Prostate gland (tissue), 2 donors: ENCODE measurements around the gene NECTIN1. TPM values are rescaled to one million over a fixed set of nuclear protein-coding genes. Genes with fewer than 3 reads are reported as not detected.

Source experiments
- DNase-seq: peaks from one replicate; pipeline ENCODE4 v3.0.0-alpha.2; 2019; ENCODE audit warnings: low spot score
- H3K27ac ChIP-seq, 2 donors: fragments of 200-600 bp; sonication (generic); 2 replicates each; pipeline ENCODE4 v1.5.1; 2017 to 2019
- H3K27me3 ChIP-seq: fragments of 200-600 bp; sonication (generic); replicated peaks from 2 replicates; pipeline ENCODE4 v1.5.1; 2019; ENCODE audit not compliant: insufficient read depth
- H3K36me3 ChIP-seq, 2 donors: fragments of 200-600 bp; sonication (generic); 1 replicate in 1 of 2; 2 replicates in 1 of 2; pipeline versions ENCODE4 v1.5.1 to v1.8.1; 2017 to 2019
- H3K4me1 ChIP-seq: fragments of 200-600 bp; sonication (generic); replicated peaks from 2 replicates; pipeline ENCODE4 v1.5.1; 2019
- H3K4me3 ChIP-seq, 2 donors: fragments of 200-600 bp; sonication (generic); 2 replicates each; pipeline ENCODE4 v1.5.1; 2017 to 2019
- H3K9me3 ChIP-seq: fragments of 200-600 bp; sonication (generic); 2 replicates; pipeline ENCODE4 v1.5.1; 2017
- CTCF ChIP-seq, 4 experiments: fragments of 200-600 bp in 2 of 4; fragments of 450-650 bp in 2 of 4; sonication (generic) in 2 of 4; IDR thresholded peaks; 1 replicate in 3 of 4; 2 replicates in 1 of 4; pipeline ENCODE4 v1.5.1; 2016 to 2019; ENCODE audit warnings: antibody characterized with exemption in 4 of 4, mild to moderate bottlenecking in 2 of 4, moderate library complexity in 2 of 4
- POLR2A ChIP-seq: fragments of 450-650 bp; IDR thresholded peaks from one replicate; pipeline ENCODE4 v1.6.1; 2016; ENCODE audit warnings: antibody characterized with exemption, mild to moderate bottlenecking
- POLR2AphosphoS5 ChIP-seq: sonication (generic); formaldehyde crosslinking; IDR thresholded peaks from one replicate; pipeline ENCODE4 v1.6.1; 2017; ENCODE audit warnings: antibody characterized with exemption
- WGBS: methylation state at CpG from one replicate; pipeline ENCODE4 v1.1.5; 2018; 5-methylcytosine and 5-hydroxymethylcytosine counted together
- intact Hi-C: fragments of 100-400 bp; cut with DNase I; formaldehyde crosslinking; loops from one replicate; pipeline ENCODE4 v1.14.2; 2022
- total RNA-seq, 2 donors: library from RNA; depleted of rRNA; stranded (reverse); fragments of >200 nt; gene quantifications; one replicate each; pipeline ENCODE4 v1.1.0, GENCODE V29; 2016

The NECTIN1 gene
- total RNA-seq, 2 donors from 2014 or later, result 18.7 to 28.2 TPM

- TF ChIP-seq POLR2A (no peak), POLR2AphosphoS5 (no peak), CTCF (IDR thresholded peaks at IDR 0.05) (no peak)
- Histone ChIP-seq H3K9me3 (no peaks in the 10 kb centered on the region), H3K36me3 (no peaks in the 10 kb centered on the region), H3K27me3 (no peaks in the 10 kb centered on the region), H3K4me3 (no peak overlapping the region), H3K27ac (no peak overlapping the region), H3K4me1 (no peaks in the 10 kb centered on the region)
- 49% methylated on average over 6 of the region's 6 CpGs for WGBS
- intact Hi-C loops, result no loop called here
- no peak for DNase-seq
Measured at GRCh38 chr11:119612814-119613213, 116.2 kb downstream of the NECTIN1 start.

- TF ChIP-seq POLR2A (no peak), CTCF (IDR thresholded peaks at IDR 0.05) (no peak), POLR2AphosphoS5 (no peak)
- no peak for DNase-seq
- H3K9me3 ChIP-seq, result no peaks in the 10 kb centered on the region
- no peaks in the 10 kb centered on the region for H3K4me1 ChIP-seq
- 95% methylated on average over 5 of the region's 5 CpGs for WGBS
- intact Hi-C loops, result no loop called here
- no peaks in the 10 kb centered on the region for H3K36me3 ChIP-seq
- H3K27me3 ChIP-seq, result no peaks in the 10 kb centered on the region
- H3K4me3 ChIP-seq, result no peak overlapping the region
- no peak overlapping the region for H3K27ac ChIP-seq
Measured at GRCh38 chr11:119610836-119611426, 118.1 kb downstream of the NECTIN1 start.

GRCh38 chr11:119608781-119609180 is 120.2 kb downstream of the NECTIN1 start:
- WGBS, result 58% methylated on average over 4 of the region's 4 CpGs
- Histone ChIP-seq H3K4me3 (no peak overlapping the region), H3K27ac (no peak overlapping the region), H3K9me3 (no peaks in the 10 kb centered on the region), H3K27me3 (no peaks in the 10 kb centered on the region), H3K4me1 (no peaks in the 10 kb centered on the region), H3K36me3 (no peaks in the 10 kb centered on the region)
- no peak for DNase-seq
- TF ChIP-seq POLR2AphosphoS5, result no peak
- TF ChIP-seq CTCF (IDR thresholded peaks at IDR 0.05), result no peak
- intact Hi-C loops, result no loop called here

GRCh38 chr11:119608201-119608600 is 120.8 kb downstream of the NECTIN1 start:
- Histone ChIP-seq H3K27ac (no peak overlapping the region), H3K27me3 (no peaks in the 10 kb centered on the region), H3K36me3 (no peaks in the 10 kb centered on the region), H3K9me3 (no peaks in the 10 kb centered on the region), H3K4me1 (no peaks in the 10 kb centered on the region), H3K4me3 (no peak overlapping the region)
- TF ChIP-seq CTCF (IDR thresholded peaks at IDR 0.05) (no peak), POLR2AphosphoS5 (no peak)
- intact Hi-C loops, result no loop called here
- WGBS, result 69% methylated on average over 6 of the region's 6 CpGs
- no peak for DNase-seq

- Histone ChIP-seq H3K27me3 (peaks cover under 1% of the 10 kb centered on the region), H3K4me3 (no peak overlapping the region), H3K36me3 (no peaks in the 10 kb centered on the region), H3K4me1 (no peaks in the 10 kb centered on the region), H3K9me3 (no peaks in the 10 kb centered on the region), H3K27ac (no peak overlapping the region)
- intact Hi-C loops, result no loop called here
- no peak for TF ChIP-seq POLR2A
- no peak for TF ChIP-seq CTCF (IDR thresholded peaks at IDR 0.05)
- no peak for TF ChIP-seq POLR2AphosphoS5
- no peak for DNase-seq
- 27% methylated on average over 5 of the region's 5 CpGs for WGBS
Measured at GRCh38 chr11:119607726-119608125, 121.3 kb downstream of the NECTIN1 start.
